OCI-LY7 (cell line): ENCODE data around the gene F2RL3.

ENCODE experiments used
- EZH2phosphoT487 ChIP-seq: fragments of 200-600 bp; sonication (generic); IDR thresholded peaks from 2 replicates; pipeline ENCODE4 v1.6.1; 2018; ENCODE audit warnings: low read depth, borderline replicate concordance, mild to moderate bottlenecking, mixed run types, antibody characterized with exemption, low read length, moderate library complexity, mixed read lengths
- TF ChIP-seq, protein P1 (sequence below): fragments of 200-600 bp; sonication (generic); conservative IDR thresholded peaks from 2 replicates; pipeline ENCODE4 v1.5.1; 2014; ENCODE audit warnings: mild to moderate bottlenecking, antibody characterized with exemption, low read length, moderate library complexity, mixed read lengths

GRCh38 chr19:16890461-16891184, 1.8 kb downstream of the F2RL3 start:
- TF ChIP-seq, protein P1, sequence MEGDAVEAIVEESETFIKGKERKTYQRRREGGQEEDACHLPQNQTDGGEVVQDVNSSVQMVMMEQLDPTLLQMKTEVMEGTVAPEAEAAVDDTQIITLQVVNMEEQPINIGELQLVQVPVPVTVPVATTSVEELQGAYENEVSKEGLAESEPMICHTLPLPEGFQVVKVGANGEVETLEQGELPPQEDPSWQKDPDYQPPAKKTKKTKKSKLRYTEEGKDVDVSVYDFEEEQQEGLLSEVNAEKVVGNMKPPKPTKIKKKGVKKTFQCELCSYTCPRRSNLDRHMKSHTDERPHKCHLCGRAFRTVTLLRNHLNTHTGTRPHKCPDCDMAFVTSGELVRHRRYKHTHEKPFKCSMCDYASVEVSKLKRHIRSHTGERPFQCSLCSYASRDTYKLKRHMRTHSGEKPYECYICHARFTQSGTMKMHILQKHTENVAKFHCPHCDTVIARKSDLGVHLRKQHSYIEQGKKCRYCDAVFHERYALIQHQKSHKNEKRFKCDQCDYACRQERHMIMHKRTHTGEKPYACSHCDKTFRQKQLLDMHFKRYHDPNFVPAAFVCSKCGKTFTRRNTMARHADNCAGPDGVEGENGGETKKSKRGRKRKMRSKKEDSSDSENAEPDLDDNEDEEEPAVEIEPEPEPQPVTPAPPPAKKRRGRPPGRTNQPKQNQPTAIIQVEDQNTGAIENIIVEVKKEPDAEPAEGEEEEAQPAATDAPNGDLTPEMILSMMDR = no peak
- TF ChIP-seq EZH2phosphoT487 = no peak
